Testis (tissue), 3 donors: ENCODE results near the gene CACNA2D3. TPM values are rescaled to one million over a fixed set of nuclear protein-coding genes. Genes with fewer than 3 reads are reported as not detected.
A peak's percentile ranks its signal among the peaks of the same experiment; 100 is the strongest.

Experiments
- DNase-seq: peaks from one replicate; pipeline ENCODE4 v3.0.0-alpha.2; 2019
- H3K27ac ChIP-seq, 2 donors: fragments of 200-600 bp; sonication (generic); one replicate each; pipeline ENCODE4 v1.5.1; 2019
- H3K27me3 ChIP-seq: fragments of 200-600 bp; sonication (generic); one replicate; pipeline ENCODE4 v1.5.1; 2019
- H3K36me3 ChIP-seq: fragments of 200-600 bp; sonication (generic); one replicate; pipeline ENCODE4 v1.5.1; 2017; ENCODE audit warnings: low read depth; ENCODE audit errors: missing control alignments
- H3K4me1 ChIP-seq: fragments of 200-600 bp; sonication (generic); one replicate; pipeline ENCODE4 v1.5.1; 2019
- H3K4me3 ChIP-seq, 2 donors: fragments of 200-600 bp; sonication (generic); one replicate each; pipeline ENCODE4 v1.5.1; 2017 to 2019
- H3K9me3 ChIP-seq: fragments of 200-600 bp; sonication (generic); one replicate; pipeline ENCODE4 v1.5.1; 2017
- POLR2A ChIP-seq: fragments of 450-650 bp; IDR thresholded peaks from one replicate; pipeline ENCODE4 v1.6.1; 2017; ENCODE audit warnings: antibody characterized with exemption, mild to moderate bottlenecking, moderate library complexity
- WGBS, 2 donors: methylation state at CpG; one replicate each; pipeline ENCODE4 v1.1.5; 2018; 5-methylcytosine and 5-hydroxymethylcytosine counted together
- intact Hi-C: fragments of 100-400 bp; cut with DNase I; formaldehyde crosslinking; loops from one replicate; pipeline ENCODE4 v1.15.1; 2023; ENCODE audit warnings: low total_unique reads
- polyA plus RNA-seq: library from polyadenylated mRNA; stranded (reverse); fragments of 350-450 nt; fragmentation: Illumina TruSeq; extraction: RNeasy Lipid Tissue Mini Kit (QIAGEN cat#74804); gene quantifications from one replicate; pipeline ENCODE4 v1.2.3, GENCODE V29; 2014; ENCODE audit warnings: low read depth, low replicate concordance; ENCODE audit not compliant: insufficient read depth
- total RNA-seq, 2 donors: library from RNA; depleted of rRNA; stranded (reverse); fragments of >200 nt; gene quantifications; one replicate each; pipeline ENCODE4 v1.2.3, GENCODE V29; 2016
- TF ChIP-seq, protein P1 (sequence below), 3 experiments: fragments of 450-650 bp in 2 of 3; fragments of 200-600 bp in 1 of 3; sonication (generic) in 1 of 3; IDR thresholded peaks; one replicate each; pipeline ENCODE4 v1.5.1; 2016 to 2019; ENCODE audit warnings: antibody characterized with exemption in 3 of 3, mild to moderate bottlenecking in 2 of 3, moderate library complexity in 1 of 3

Gene CACNA2D3
- total and polyA plus RNA-seq, 3 donors from 2014 or later = 10.1 to 16.5 (median 11.2) TPM

DNA sequence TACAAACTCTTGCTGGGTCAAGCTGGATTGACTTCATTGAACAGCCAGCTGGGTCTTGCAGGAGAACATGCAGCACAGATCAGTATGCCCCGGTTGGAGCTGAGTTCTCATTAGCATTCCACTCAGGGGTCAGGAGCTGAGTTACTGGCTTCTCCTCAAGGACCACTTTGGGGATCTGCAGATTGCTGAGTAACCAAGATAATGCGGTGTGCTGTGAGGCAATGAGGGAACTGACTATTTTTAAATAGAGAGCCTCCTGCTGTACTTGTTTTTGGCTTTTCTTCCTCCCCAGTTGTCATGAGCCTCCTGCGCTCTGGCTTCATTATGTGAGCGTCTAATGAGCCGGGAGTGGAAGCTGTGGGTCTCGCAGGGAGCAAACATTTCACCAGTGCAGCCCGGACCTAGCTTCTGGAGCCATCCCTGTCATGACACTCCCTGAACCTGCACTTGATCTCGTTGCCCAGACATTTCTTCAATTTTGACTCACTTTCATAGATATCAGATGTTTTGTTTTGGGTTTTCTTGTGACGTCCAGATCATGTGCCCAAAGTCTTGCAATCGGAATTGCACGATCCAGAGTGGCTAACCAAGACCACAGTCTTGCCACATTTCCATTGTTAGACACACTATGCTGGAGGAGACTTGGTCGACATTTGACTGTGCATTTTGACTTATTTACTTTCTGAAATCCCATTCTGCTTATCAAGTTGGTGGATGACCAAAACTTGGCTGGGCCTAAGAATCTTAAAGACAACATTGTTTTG, 478.3 kb downstream of the CACNA2D3 start:
- TF ChIP-seq, protein P1, sequence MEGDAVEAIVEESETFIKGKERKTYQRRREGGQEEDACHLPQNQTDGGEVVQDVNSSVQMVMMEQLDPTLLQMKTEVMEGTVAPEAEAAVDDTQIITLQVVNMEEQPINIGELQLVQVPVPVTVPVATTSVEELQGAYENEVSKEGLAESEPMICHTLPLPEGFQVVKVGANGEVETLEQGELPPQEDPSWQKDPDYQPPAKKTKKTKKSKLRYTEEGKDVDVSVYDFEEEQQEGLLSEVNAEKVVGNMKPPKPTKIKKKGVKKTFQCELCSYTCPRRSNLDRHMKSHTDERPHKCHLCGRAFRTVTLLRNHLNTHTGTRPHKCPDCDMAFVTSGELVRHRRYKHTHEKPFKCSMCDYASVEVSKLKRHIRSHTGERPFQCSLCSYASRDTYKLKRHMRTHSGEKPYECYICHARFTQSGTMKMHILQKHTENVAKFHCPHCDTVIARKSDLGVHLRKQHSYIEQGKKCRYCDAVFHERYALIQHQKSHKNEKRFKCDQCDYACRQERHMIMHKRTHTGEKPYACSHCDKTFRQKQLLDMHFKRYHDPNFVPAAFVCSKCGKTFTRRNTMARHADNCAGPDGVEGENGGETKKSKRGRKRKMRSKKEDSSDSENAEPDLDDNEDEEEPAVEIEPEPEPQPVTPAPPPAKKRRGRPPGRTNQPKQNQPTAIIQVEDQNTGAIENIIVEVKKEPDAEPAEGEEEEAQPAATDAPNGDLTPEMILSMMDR (IDR thresholded peaks at IDR 0.05) = no peak
- TF ChIP-seq POLR2A = no peak
- peak; percentile 69 for DNase-seq
- intact Hi-C loops = no loop called here
- Histone ChIP-seq H3K27me3 (no peaks in the 10 kb centered on the region), H3K4me1 (peaks cover 15% of the 10 kb centered on the region), H3K9me3 (no peaks in the 10 kb centered on the region), H3K4me3 (no peak overlapping the region), H3K27ac (peak overlapping the region in 1 of 2 donors; percentile 75), H3K36me3 (no peaks in the 10 kb centered on the region)
- 53 to 55% methylated on average over 11 to 12 of the region's 12 CpGs for WGBS, 2 donors

DNA sequence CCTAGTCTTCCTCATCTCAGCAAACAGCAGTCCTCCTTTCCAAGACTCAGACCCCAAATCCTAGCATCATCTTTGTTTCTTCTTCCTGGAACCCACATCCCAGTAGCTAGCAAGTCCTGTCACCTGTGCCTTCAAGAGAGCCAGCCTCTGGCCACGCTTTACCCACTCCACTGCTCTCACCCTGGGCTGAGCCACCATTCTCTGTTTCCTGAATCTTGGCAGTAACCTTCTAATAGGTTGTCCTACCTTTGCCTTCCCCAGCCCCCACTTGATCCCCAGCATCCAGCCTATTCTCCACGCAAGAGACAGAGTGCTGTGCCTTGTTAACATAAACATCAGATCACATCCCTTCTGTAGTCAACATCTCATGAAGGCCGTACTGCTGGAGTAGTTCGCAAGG, 482.1 kb downstream of the CACNA2D3 start:
- DNase-seq = no peak
- no peaks in the 10 kb centered on the region for H3K36me3 ChIP-seq
- no peak for TF ChIP-seq POLR2A
- TF ChIP-seq, protein P1 (IDR thresholded peaks at IDR 0.05) = no peak
- intact Hi-C loops = no loop called here
- no peaks in the 10 kb centered on the region for H3K9me3 ChIP-seq
- 97 to 98% methylated on average over 4 of the region's 4 CpGs for WGBS, 2 donors
- H3K27ac ChIP-seq = no peak overlapping the region
- peaks cover 15% of the 10 kb centered on the region for H3K4me1 ChIP-seq
- no peaks in the 10 kb centered on the region for H3K27me3 ChIP-seq
- H3K4me3 ChIP-seq = no peak overlapping the region

DNA sequence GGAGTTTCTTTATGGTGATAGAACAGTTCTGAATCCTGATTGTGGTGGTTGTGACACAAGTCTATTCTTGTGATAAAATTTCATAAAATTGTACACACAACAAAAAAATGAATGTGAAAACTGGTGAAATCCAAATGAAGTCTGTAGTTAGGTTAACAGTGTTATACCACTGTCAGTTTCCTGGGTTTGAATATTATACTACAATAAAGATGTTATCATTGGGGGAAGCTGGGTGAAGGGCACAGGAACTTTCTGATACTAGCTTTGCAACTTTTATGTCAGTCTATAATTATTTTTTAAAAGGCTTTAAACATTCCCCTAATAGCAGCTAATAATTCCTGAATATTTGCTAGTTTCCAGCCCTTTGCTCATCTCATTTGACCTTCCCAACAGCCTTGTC, 485.7 kb downstream of the CACNA2D3 start:
- no peaks in the 10 kb centered on the region for H3K4me1 ChIP-seq
- no peaks in the 10 kb centered on the region for H3K36me3 ChIP-seq
- H3K4me3 ChIP-seq = no peak overlapping the region
- no peak for DNase-seq
- H3K27me3 ChIP-seq = no peaks in the 10 kb centered on the region
- TF ChIP-seq, protein P1 (IDR thresholded peaks at IDR 0.05) = no peak
- no peak for TF ChIP-seq POLR2A
- intact Hi-C loops = no loop called here
- H3K9me3 ChIP-seq = no peaks in the 10 kb centered on the region
- no peak overlapping the region for H3K27ac ChIP-seq

DNA sequence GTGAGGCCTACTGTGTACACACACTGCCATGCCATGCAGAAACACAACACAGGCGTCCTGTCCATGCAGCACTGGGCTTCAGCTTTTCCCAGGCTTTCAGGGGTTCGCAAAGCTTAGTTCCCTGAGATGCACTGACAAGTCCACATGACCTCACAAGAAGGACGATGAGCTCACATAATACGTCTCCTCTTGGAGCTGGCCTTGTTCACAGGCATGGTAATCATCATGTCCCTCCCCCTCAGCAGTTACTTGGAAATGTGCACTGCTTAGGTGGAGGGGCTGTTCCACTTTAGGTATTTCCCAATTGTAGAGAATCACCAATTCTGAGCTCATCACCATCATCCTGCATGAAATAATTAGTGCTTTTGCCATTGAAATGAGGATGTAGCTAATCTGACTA, 496.7 kb downstream of the CACNA2D3 start:
- whole genome bisulfite sequencing, 2 donors = 88 to 94% methylated on average over 4 of the region's 4 CpGs
- Histone ChIP-seq H3K4me3 (no peak overlapping the region), H3K27ac (no peak overlapping the region), H3K27me3 (no peaks in the 10 kb centered on the region), H3K4me1 (no peaks in the 10 kb centered on the region), H3K36me3 (no peaks in the 10 kb centered on the region), H3K9me3 (no peaks in the 10 kb centered on the region)
- intact Hi-C loops = no loop called here
- DNase-seq = no peak
- TF ChIP-seq, protein P1 (IDR thresholded peaks at IDR 0.05) = no peak
- TF ChIP-seq POLR2A = no peak

DNA sequence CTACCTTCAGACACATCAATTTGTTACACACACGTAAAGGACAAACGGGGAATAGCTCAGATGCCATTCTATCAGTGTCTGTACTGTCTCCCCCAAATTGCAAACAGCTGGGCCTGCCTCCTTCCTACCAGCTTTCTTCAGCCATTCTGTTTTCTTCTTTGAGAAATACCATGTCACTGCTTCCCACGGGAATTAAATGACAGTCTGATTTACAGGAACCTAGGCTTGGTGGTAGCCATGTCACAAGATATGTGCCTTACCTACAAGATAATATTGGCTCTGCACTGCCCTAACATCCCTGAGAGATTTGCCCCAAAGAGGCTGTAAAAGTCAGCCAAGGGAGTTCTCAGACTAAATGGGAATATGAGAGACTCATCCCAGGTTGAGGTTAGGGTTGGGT, 497.2 kb downstream of the CACNA2D3 start:
- Histone ChIP-seq H3K36me3 (no peaks in the 10 kb centered on the region), H3K9me3 (no peaks in the 10 kb centered on the region), H3K27me3 (no peaks in the 10 kb centered on the region), H3K4me3 (no peak overlapping the region), H3K4me1 (no peaks in the 10 kb centered on the region), H3K27ac (no peak overlapping the region)
- TF ChIP-seq, protein P1 (IDR thresholded peaks at IDR 0.05) = no peak
- no peak for TF ChIP-seq POLR2A
- intact Hi-C loops = no loop called here
- WGBS, 2 donors = 69 to 77% methylated on average over 3 of the region's 3 CpGs
- DNase-seq = no peak
